WTC11 (cell line): ENCODE results near the gene METTL5. TPM values are rescaled to one million over a fixed set of nuclear protein-coding genes. Genes with fewer than 3 reads are reported as not detected.

ENCODE experiments used
- ATF1 ChIP-seq: sonication (generic); formaldehyde crosslinking; IDR thresholded peaks from 2 replicates; pipeline ENCODE4 v1.8.1; 2023; ENCODE audit warnings: mild to moderate bottlenecking, moderate library complexity, missing genetic modification reagents
- ATF2 ChIP-seq: sonication (generic); formaldehyde crosslinking; IDR thresholded peaks from 2 replicates; pipeline ENCODE4 v1.8.1; 2022; ENCODE audit warnings: low read depth, missing genetic modification reagents, borderline replicate concordance
- CREB1 ChIP-seq: sonication (generic); formaldehyde crosslinking; IDR thresholded peaks from 2 replicates; pipeline ENCODE4 v1.8.0; 2023; ENCODE audit warnings: mild to moderate bottlenecking, missing genetic modification reagents
- CREM ChIP-seq: sonication (generic); formaldehyde crosslinking; IDR thresholded peaks from 2 replicates; pipeline ENCODE4 v1.8.1; 2022; ENCODE audit warnings: mild to moderate bottlenecking, missing genetic modification reagents, moderate library complexity
- EMX1 ChIP-seq: fragments of 250-450 bp; sonication (Bioruptor Pico); IDR thresholded peaks from 2 replicates; pipeline ENCODE4 v1.8.0; 2021; ENCODE audit warnings: mild to moderate bottlenecking
- ESRRA ChIP-seq: sonication (generic); formaldehyde crosslinking; IDR thresholded peaks from 2 replicates; pipeline ENCODE4 v1.8.1; 2022; ENCODE audit warnings: mild to moderate bottlenecking, missing genetic modification reagents, borderline replicate concordance
- HMGA2 ChIP-seq: fragments of 250-450 bp; sonication (Bioruptor Pico); IDR thresholded peaks from 2 replicates; pipeline ENCODE4 v1.4.0; 2021; ENCODE audit warnings: mild to moderate bottlenecking, moderate library complexity
- HMGXB4 ChIP-seq: sonication (generic); formaldehyde crosslinking; IDR thresholded peaks from 2 replicates; pipeline ENCODE4 v1.8.1; 2023; ENCODE audit warnings: mild to moderate bottlenecking, moderate library complexity, missing genetic modification reagents
- MXD4 ChIP-seq: fragments of 250-450 bp; sonication (Bioruptor Pico); IDR thresholded peaks from 2 replicates; pipeline ENCODE4 v1.8.0; 2021; ENCODE audit warnings: mild to moderate bottlenecking, moderate library complexity, borderline replicate concordance
- NFE2L1 ChIP-seq: sonication (generic); formaldehyde crosslinking; IDR thresholded peaks from 2 replicates; pipeline ENCODE4 v1.8.1; 2023; ENCODE audit warnings: missing genetic modification reagents
- NR1H2 ChIP-seq: sonication (generic); formaldehyde crosslinking; IDR thresholded peaks from 2 replicates; pipeline ENCODE4 v1.9.0; 2021; ENCODE audit warnings: mild to moderate bottlenecking, moderate library complexity, missing genetic modification reagents
- SMAD3 ChIP-seq: sonication (generic); formaldehyde crosslinking; IDR thresholded peaks from 2 replicates; pipeline ENCODE4 v1.8.0; 2022; ENCODE audit warnings: missing genetic modification reagents, mild to moderate bottlenecking, borderline replicate concordance
- TP53 ChIP-seq: sonication (generic); formaldehyde crosslinking; IDR thresholded peaks from 2 replicates; pipeline ENCODE4 v1.8.1; 2023; ENCODE audit warnings: mild to moderate bottlenecking, missing genetic modification reagents
- ZNF121 ChIP-seq: sonication (generic); formaldehyde crosslinking; IDR thresholded peaks from 2 replicates; pipeline ENCODE4 v1.8.0; 2023; ENCODE audit warnings: missing genetic modification reagents
- ZNF281 ChIP-seq: sonication (generic); formaldehyde crosslinking; IDR thresholded peaks from 2 replicates; pipeline ENCODE4 v1.8.0; 2023; ENCODE audit warnings: mild to moderate bottlenecking, missing genetic modification reagents
- ZNF317 ChIP-seq: sonication (generic); formaldehyde crosslinking; IDR thresholded peaks from 2 replicates; pipeline ENCODE4 v1.8.1; 2023; ENCODE audit warnings: low read depth, mild to moderate bottlenecking, moderate library complexity, missing genetic modification reagents, borderline replicate concordance
- ZNF416 ChIP-seq: fragments of 250-450 bp; sonication (Bioruptor Pico); IDR thresholded peaks from 2 replicates; pipeline ENCODE4 v1.9.0; 2021; ENCODE audit warnings: mild to moderate bottlenecking, inconsistent platforms
- ZNF423 ChIP-seq: fragments of 250-450 bp; sonication (Bioruptor Pico); IDR thresholded peaks from 2 replicates; pipeline ENCODE4 v2.1.2; 2022; ENCODE audit warnings: mild to moderate bottlenecking, moderate library complexity
- total RNA-seq: library from RNA; stranded (reverse); gene quantifications from 3 replicates; pipeline ENCODE4 v1.2.3, GENCODE V29; 2021
- TF ChIP-seq, protein P1 (sequence below): fragments of 250-450 bp; sonication (Bioruptor Pico); conservative IDR thresholded peaks from 2 replicates; pipeline ENCODE4 v1.9.0; 2021; ENCODE audit warnings: mild to moderate bottlenecking
- TF ChIP-seq, protein P2 (sequence below): sonication (generic); formaldehyde crosslinking; IDR thresholded peaks from 2 replicates; pipeline ENCODE4 v1.8.1; 2022; ENCODE audit warnings: mild to moderate bottlenecking, missing genetic modification reagents, moderate library complexity, borderline replicate concordance
- TF ChIP-seq, protein P3 (sequence below): sonication (generic); formaldehyde crosslinking; IDR thresholded peaks from 2 replicates; pipeline ENCODE4 v1.8.1; 2023; ENCODE audit warnings: mild to moderate bottlenecking, missing genetic modification reagents, borderline replicate concordance
- TF ChIP-seq, protein P4 (sequence below): fragments of 250-450 bp; sonication (Bioruptor Pico); IDR thresholded peaks from 2 replicates; pipeline ENCODE4 v1.9.0; 2021; ENCODE audit warnings: mild to moderate bottlenecking
- TF ChIP-seq, protein P5 (sequence below): sonication (generic); formaldehyde crosslinking; conservative IDR thresholded peaks from 2 replicates; pipeline ENCODE4 v1.8.1; 2022; ENCODE audit warnings: mild to moderate bottlenecking, missing genetic modification reagents

METTL5 gene
- total RNA-seq, 1 experiment from 2014 or later: 90.9 TPM

GRCh38 chr2:169824373-169825333, at the start of gene METTL5 (continued):
- TF ChIP-seq, protein P1, sequence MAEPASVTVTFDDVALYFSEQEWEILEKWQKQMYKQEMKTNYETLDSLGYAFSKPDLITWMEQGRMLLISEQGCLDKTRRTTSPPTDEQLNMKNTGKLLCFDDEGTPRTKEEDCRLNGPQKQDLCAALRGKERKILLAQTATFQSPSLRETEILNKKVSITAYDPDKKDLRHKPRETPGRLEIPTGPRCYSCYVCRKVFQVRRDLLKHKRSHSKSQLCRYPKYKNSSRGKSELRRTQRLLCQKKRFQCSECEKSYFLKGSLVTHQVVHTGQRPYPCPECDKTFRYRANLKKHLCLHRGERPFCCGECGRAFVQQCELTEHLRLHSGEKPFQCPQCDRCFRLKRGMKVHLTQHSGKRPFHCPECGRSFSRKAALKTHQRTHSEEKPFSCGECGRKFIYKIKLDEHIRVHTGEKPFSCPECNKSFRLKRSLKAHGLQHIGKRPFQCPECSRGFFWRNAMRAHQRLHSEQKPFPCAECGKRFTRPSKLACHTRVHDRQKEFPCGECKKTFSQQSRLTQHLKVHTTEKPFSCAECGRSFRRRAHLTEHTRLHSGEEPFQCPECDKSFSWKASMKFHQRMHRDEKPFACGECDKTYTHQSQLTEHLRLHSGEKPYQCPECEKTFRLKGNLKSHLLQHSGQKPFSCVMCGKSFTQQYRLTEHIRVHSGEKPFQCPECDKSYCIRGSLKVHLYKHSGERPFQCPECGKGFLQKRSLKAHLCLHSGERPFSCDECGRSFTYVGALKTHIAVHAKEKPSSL (CRISPR knock-in tag): no peak
- TF ChIP-seq ZNF281 (CRISPR knock-in tag): 0 out of 2 replicates have a peak, but pooled peaks have one; percentile 62
- TF ChIP-seq ZNF121 (CRISPR knock-in tag): no peak
- peak; percentile 44; the same call in 1 of the 2 replicates for TF ChIP-seq ZNF317 (CRISPR knock-in tag)
- TF ChIP-seq ZNF423 (CRISPR knock-in tag): 0 out of 2 replicates have a peak, but pooled peaks have one; percentile 3
- TF ChIP-seq HMGXB4 (CRISPR knock-in tag): peak; percentile 99
- peak; percentile 66; the same call in 1 of the 2 replicates for TF ChIP-seq ATF1 (CRISPR knock-in tag)
- no peak for TF ChIP-seq NR1H2 (CRISPR knock-in tag)
- TF ChIP-seq EMX1 (CRISPR knock-in tag): no peak
- peak; percentile 76 for TF ChIP-seq CREM (CRISPR knock-in tag)
- no peak for TF ChIP-seq HMGA2 (CRISPR knock-in tag)
- TF ChIP-seq, protein P2, sequence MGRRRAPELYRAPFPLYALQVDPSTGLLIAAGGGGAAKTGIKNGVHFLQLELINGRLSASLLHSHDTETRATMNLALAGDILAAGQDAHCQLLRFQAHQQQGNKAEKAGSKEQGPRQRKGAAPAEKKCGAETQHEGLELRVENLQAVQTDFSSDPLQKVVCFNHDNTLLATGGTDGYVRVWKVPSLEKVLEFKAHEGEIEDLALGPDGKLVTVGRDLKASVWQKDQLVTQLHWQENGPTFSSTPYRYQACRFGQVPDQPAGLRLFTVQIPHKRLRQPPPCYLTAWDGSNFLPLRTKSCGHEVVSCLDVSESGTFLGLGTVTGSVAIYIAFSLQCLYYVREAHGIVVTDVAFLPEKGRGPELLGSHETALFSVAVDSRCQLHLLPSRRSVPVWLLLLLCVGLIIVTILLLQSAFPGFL (CRISPR knock-in tag): 0 out of 2 replicates have a peak, but pooled peaks have one; percentile 23
- no peak for TF ChIP-seq ATF2 (CRISPR knock-in tag)
- peak; percentile 76; the same call in 1 of the 2 replicates for TF ChIP-seq NFE2L1 (CRISPR knock-in tag)
- TF ChIP-seq, protein P3, sequence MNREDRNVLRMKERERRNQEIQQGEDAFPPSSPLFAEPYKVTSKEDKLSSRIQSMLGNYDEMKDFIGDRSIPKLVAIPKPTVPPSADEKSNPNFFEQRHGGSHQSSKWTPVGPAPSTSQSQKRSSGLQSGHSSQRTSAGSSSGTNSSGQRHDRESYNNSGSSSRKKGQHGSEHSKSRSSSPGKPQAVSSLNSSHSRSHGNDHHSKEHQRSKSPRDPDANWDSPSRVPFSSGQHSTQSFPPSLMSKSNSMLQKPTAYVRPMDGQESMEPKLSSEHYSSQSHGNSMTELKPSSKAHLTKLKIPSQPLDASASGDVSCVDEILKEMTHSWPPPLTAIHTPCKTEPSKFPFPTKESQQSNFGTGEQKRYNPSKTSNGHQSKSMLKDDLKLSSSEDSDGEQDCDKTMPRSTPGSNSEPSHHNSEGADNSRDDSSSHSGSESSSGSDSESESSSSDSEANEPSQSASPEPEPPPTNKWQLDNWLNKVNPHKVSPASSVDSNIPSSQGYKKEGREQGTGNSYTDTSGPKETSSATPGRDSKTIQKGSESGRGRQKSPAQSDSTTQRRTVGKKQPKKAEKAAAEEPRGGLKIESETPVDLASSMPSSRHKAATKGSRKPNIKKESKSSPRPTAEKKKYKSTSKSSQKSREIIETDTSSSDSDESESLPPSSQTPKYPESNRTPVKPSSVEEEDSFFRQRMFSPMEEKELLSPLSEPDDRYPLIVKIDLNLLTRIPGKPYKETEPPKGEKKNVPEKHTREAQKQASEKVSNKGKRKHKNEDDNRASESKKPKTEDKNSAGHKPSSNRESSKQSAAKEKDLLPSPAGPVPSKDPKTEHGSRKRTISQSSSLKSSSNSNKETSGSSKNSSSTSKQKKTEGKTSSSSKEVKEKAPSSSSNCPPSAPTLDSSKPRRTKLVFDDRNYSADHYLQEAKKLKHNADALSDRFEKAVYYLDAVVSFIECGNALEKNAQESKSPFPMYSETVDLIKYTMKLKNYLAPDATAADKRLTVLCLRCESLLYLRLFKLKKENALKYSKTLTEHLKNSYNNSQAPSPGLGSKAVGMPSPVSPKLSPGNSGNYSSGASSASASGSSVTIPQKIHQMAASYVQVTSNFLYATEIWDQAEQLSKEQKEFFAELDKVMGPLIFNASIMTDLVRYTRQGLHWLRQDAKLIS (CRISPR knock-in tag): no peak; the same call in 1 of the 2 replicates
- no peak for TF ChIP-seq MXD4
- TF ChIP-seq TP53 (CRISPR knock-in tag): no peak
- TF ChIP-seq ZNF416 (CRISPR knock-in tag): no peak
- peak; percentile 72; the same call in 1 of the 2 replicates for TF ChIP-seq SMAD3
- TF ChIP-seq CREB1: peak; percentile 66; the same call in 1 of the 2 replicates
- peak; percentile 51; the same call in 1 of the 2 replicates for TF ChIP-seq ESRRA (CRISPR knock-in tag)
- TF ChIP-seq, protein P4, sequence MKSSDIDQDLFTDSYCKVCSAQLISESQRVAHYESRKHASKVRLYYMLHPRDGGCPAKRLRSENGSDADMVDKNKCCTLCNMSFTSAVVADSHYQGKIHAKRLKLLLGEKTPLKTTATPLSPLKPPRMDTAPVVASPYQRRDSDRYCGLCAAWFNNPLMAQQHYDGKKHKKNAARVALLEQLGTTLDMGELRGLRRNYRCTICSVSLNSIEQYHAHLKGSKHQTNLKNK (CRISPR knock-in tag): no peak
- TF ChIP-seq, protein P5, sequence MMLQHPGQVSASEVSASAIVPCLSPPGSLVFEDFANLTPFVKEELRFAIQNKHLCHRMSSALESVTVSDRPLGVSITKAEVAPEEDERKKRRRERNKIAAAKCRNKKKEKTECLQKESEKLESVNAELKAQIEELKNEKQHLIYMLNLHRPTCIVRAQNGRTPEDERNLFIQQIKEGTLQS (CRISPR knock-in tag): no peak
